ENCODE data around the gene TXK.

- TF ChIP-seq CTCF (IDR thresholded peaks at IDR 0.05) = no peak
- TF ChIP-seq POLR2AphosphoS5 (IDR thresholded peaks at IDR 0.05) = no peak
Measured at GRCh38 chr4:48180234-48180633, 46.2 kb upstream of the TXK start.

Data from suprapubic skin (tissue), 3 donors.